Activated CD4-positive, alpha-beta T cell treated with anti-CD3 and anti-CD28 coated beads, Interleukin-2, amount 50 U/mL, for 1 hour (primary cell): ENCODE results near the gene TP73.

Experiments
- DNase-seq: peaks from one replicate; pipeline ENCODE4 v3.0.0-alpha.2; 2020

TP73 gene

GRCh38 chr1:3636080-3636479, 16.2 kb upstream of the TP73 start:
- no peak for DNase-seq

- no peak for DNase-seq
Observed at GRCh38 chr1:3636531-3636930, 15.8 kb upstream of the TP73 start.

GRCh38 chr1:3638027-3638426, 14.3 kb upstream of the TP73 start:
- no peak for DNase-seq

- no peak for DNase-seq
Observed at GRCh38 chr1:3638676-3639075, 13.6 kb upstream of the TP73 start.

- no peak for DNase-seq
Observed at GRCh38 chr1:3639397-3639911, 12.9 kb upstream of the TP73 start.

- DNase-seq = no peak
Observed at GRCh38 chr1:3640121-3640837, 12.0 kb upstream of the TP73 start.

GRCh38 chr1:3641046-3641760, 11.1 kb upstream of the TP73 start:
- DNase-seq = no peak

GRCh38 chr1:3641816-3642215, 10.5 kb upstream of the TP73 start:
- DNase-seq = no peak

- DNase-seq = no peak
Observed at GRCh38 chr1:3642919-3643675, 9.2 kb upstream of the TP73 start.

GRCh38 chr1:3644273-3644672, 8.0 kb upstream of the TP73 start:
- DNase-seq = no peak

- DNase-seq = no peak
Observed at GRCh38 chr1:3645247-3645646, 7.1 kb upstream of the TP73 start.

- no peak for DNase-seq
Observed at GRCh38 chr1:3645666-3646355, 6.5 kb upstream of the TP73 start.

GRCh38 chr1:3646596-3646995, 5.7 kb upstream of the TP73 start:
- DNase-seq = no peak

GRCh38 chr1:3649342-3650247, 2.7 kb upstream of the TP73 start, which contains the start of gene WRAP73:
TSS of gene WRAP73 (minus strand) at chr1:3650103. CDS start at chr1:3649999, 104 bp downstream.
- peak; percentile 84 for DNase-seq

GRCh38 chr1:3650248-3651025, 1.9 kb upstream of the TP73 start:
- no peak for DNase-seq

- DNase-seq = no peak
Observed at GRCh38 chr1:3651026-3651929, 1.0 kb upstream of the TP73 start.

- DNase-seq = no peak
Observed at GRCh38 chr1:3652548-3653285, 401 bp downstream of the TP73 start.

- DNase-seq = no peak
Observed at GRCh38 chr1:3653286-3653618, 936 bp downstream of the TP73 start.
